GM13977 (cell line): ENCODE measurements around the gene TFAP2B.

Experiments used
- DNase-seq: peaks from one replicate; pipeline ENCODE4 v3.0.0; 2012; ENCODE audit warnings: low spot score
- in situ Hi-C: fragments of 300-500 bp; cut with MboI; formaldehyde crosslinking; loops from one replicate; pipeline ENCODE4 v1.12.0; 2022; ENCODE audit warnings: low sequenced_read_pairs, low pct_unique_long_range_greater_than_20kb, mixed read lengths, inconsistent platforms; ENCODE audit not compliant: unreplicated experiment
- TF ChIP-seq, protein P1 (sequence below): IDR thresholded peaks from 2 replicates; pipeline ENCODE4 v1.5.1; 2012; ENCODE audit warnings: mild to moderate bottlenecking, control low read depth; ENCODE audit not compliant: insufficient read depth; ENCODE audit errors: extremely low read depth, missing control alignments

The TFAP2B gene

DNA sequence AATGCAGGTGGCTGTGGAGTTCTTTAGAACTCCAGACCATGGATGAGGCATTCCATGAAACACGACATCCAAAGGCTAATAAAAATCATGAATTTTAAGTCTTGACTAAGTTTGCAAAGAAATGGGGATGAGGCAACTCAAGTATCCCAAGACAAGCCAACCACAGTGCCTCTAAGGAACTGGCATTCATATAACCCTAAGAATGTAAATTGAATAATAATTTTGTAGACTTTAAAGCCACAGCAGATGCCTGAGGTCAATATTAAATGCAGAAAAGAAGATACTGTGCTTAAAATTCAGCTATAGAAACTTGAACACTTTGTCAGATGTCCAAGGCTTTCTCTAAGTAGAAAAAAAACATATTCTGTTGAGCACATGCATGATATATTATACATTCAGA, 54.5 kb downstream of the TFAP2B start:
- no peak for DNase-seq
- in situ Hi-C loops: no loop called here
- TF ChIP-seq, protein P1, sequence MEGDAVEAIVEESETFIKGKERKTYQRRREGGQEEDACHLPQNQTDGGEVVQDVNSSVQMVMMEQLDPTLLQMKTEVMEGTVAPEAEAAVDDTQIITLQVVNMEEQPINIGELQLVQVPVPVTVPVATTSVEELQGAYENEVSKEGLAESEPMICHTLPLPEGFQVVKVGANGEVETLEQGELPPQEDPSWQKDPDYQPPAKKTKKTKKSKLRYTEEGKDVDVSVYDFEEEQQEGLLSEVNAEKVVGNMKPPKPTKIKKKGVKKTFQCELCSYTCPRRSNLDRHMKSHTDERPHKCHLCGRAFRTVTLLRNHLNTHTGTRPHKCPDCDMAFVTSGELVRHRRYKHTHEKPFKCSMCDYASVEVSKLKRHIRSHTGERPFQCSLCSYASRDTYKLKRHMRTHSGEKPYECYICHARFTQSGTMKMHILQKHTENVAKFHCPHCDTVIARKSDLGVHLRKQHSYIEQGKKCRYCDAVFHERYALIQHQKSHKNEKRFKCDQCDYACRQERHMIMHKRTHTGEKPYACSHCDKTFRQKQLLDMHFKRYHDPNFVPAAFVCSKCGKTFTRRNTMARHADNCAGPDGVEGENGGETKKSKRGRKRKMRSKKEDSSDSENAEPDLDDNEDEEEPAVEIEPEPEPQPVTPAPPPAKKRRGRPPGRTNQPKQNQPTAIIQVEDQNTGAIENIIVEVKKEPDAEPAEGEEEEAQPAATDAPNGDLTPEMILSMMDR: no peak

DNA sequence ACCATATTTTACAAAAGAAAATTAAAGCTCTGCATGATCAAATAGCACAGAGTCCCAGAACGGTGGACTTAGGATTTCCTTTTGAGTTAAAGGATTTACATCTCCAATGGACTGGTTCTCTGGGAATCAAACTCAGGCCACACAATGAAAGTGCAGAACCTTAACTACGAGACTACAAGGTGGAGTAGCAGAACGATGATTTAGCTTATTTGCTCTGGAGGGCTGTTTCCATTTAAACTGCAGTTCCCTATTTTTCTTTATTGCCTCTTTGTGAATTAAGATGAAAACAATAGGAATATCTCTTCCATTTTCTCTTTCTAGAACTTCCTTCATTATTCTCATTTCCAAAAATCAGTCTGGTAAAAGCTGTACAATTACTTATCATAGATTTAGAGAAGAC, 65.7 kb downstream of the TFAP2B start:
- DNase-seq: no peak
- in situ Hi-C loops: no loop called here
- TF ChIP-seq, protein P1: no peak

DNA sequence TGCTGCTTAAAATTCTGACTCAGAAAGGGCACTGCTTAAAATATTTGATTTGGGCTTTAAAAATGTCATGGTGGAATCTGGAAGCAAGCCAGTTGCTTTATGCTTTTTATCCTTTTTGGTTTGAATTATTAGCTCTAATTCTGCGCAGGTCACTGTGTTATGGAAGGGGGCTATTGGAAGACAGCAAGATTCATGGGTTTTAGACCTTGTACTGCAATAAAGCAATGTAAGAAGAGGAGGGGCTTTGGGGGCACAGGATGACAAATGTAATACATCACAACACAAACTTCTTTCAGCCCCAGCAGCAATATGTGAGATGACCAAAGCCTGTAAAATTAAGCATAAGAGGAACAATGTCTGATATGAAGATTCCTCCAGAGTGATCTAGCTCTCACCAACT, 68.4 kb downstream of the TFAP2B start:
- no peak for DNase-seq
- in situ Hi-C loops: no loop called here
- TF ChIP-seq, protein P1: no peak

DNA sequence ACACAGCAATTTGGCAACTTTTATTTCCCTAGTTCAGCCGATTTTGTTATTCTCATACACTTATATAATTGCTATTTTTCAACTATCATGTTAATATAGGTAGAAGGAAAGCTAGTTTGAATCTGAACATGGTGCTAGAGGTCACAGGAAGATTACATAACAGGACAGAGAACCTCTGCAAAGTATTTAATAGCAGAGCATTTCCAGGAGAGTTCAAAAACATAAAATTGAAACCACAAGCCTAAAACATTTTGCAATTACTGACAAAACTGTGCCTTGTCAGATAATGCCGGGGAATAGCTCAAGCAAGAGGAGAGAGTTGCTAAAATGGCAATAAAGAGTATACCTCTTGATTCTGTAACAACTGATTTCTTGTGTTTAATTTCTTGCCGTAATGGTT, 70.8 kb downstream of the TFAP2B start:
- TF ChIP-seq, protein P1: no peak
- no peak for DNase-seq

DNA sequence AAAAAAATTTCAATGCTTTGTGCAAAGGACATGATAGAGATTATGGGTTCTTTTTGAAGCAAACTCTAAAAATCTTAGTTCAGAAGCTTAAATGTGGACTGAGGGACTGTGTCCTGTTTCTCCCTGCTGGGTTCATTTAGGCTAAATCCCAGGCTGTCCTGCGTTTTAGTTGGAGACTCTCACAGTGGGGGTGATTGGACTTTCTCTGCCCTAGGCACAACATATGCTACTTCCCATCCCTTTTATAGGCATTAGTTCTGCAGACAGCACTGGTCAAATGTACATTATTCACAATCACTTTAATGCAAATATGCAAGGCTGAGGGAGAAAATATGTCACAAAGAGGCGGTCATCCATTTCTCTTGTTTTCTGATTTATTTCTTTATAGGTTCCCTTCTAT, 71.3 kb downstream of the TFAP2B start:
- in situ Hi-C loops: no loop called here
- TF ChIP-seq, protein P1: no peak
- no peak for DNase-seq

More for the DNA sequence above, 70.8 kb downstream of the TFAP2B start:
- in situ Hi-C loops: no loop called here

DNA sequence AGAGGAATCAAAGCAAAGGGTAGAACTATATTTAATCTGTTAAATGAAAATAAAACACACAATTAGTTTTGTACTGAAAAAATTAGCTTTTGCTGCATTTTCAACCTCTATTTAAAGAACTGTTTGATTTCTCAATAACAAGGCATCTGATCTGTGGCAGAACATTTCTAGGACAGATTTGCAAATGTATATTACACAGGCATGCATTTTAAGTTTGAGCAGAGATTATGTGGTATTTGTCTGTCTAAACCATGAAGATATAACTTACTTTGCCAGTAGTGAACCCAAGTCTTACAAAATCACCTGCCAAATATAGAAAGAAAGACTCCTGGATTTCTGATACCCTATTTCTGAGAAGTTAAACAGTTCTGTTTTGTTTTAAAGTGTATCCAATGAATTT, 71.9 kb downstream of the TFAP2B start:
- no peak for DNase-seq
- TF ChIP-seq, protein P1: no peak
- in situ Hi-C loops: no loop called here

DNA sequence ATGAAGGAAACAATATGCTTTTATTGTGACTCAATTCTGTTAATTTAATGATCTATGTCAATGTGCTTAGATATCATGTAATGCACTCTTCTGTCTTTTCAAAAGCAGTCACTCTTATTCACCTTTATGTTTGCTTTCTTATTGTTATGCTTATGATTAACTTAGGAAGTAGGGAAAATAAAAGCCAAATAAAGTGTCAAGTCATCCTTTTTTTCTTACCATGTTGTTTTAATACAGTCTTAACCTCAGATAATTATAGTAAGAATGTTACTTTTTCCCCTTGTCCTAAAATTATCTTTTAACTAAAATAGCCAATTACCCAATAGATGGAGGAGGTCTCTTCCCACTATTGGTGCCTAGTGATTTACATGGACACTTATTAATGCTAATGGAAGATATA, 72.6 kb downstream of the TFAP2B start:
- TF ChIP-seq, protein P1: no peak
- in situ Hi-C loops: no loop called here
- DNase-seq: no peak
